Adrenal gland (tissue), 5 donors: ENCODE results near the gene GPRIN2.

Source experiments
- POLR2A ChIP-seq, 2 donors: fragments of 450-650 bp; IDR thresholded peaks; one replicate each; pipeline ENCODE4 v1.6.1; 2017; ENCODE audit warnings: antibody characterized with exemption in 2 of 2, mild to moderate bottlenecking in 2 of 2, moderate library complexity in 1 of 2
- TF ChIP-seq, protein P1 (sequence below), 6 experiments: fragments of 450-650 bp in 4 of 6; fragments of 200-600 bp in 2 of 6; sonication (generic) in 1 of 6; IDR thresholded peaks; 1 replicate in 5 of 6; 2 replicates in 1 of 6; pipeline versions ENCODE4 v1.5.1 to v1.8.0; 2016 to 2021; ENCODE audit warnings: antibody characterized with exemption in 6 of 6, mild to moderate bottlenecking in 2 of 6, moderate library complexity in 1 of 6
- donor health status: DM: no; HTN: no; CAD: no.

DNA sequence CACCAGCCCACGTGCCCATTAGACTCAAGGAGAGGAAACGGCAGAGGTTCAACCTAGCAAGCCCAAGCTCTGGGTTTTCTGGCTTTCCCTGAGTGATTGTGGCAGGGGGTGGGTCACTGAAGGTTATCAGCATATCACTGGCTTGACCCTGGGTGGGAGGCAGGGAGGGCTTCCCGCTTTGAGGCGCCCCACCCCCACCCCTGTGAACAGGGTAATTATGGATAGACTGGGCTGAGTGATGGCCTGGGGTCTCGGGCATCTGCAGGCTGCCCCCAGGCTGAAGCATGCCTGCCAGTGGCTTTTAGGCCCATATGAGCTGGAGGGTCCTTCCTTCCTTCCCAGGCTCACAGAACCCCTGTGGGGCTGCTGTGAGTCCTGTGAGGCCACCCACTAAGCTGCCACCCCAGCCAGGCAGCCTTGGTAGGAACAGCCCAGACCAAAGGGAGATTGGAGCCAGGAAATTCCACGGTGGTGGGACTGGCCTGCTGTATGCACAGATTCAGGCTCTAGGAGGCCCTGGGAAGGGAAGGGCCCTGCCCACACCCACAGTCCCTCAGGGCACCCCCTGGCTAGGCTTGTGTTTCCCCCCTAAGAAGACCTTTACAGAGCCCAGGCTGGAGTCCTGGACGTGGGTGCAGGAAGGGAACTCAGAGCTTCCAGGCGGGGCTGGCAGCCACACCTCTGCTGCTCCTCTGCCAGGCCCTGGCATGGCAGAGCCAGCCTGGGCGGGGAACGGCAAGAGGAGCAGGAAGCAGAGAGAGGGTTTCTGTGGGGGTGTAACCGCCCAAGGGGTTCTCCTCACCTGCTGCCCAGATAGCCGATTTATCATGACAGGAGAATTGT lies 33.1 kb downstream of the GPRIN2 start:
- no peak for TF ChIP-seq POLR2A (IDR thresholded peaks at IDR 0.05)
- TF ChIP-seq, protein P1, sequence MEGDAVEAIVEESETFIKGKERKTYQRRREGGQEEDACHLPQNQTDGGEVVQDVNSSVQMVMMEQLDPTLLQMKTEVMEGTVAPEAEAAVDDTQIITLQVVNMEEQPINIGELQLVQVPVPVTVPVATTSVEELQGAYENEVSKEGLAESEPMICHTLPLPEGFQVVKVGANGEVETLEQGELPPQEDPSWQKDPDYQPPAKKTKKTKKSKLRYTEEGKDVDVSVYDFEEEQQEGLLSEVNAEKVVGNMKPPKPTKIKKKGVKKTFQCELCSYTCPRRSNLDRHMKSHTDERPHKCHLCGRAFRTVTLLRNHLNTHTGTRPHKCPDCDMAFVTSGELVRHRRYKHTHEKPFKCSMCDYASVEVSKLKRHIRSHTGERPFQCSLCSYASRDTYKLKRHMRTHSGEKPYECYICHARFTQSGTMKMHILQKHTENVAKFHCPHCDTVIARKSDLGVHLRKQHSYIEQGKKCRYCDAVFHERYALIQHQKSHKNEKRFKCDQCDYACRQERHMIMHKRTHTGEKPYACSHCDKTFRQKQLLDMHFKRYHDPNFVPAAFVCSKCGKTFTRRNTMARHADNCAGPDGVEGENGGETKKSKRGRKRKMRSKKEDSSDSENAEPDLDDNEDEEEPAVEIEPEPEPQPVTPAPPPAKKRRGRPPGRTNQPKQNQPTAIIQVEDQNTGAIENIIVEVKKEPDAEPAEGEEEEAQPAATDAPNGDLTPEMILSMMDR (IDR thresholded peaks at IDR 0.05) = no peak
